Mesenchymal stem cell (in vitro differentiated cells and primary cell): ENCODE measurements around the gene ATG9A.

ENCODE experiments used
- DNase-seq: peaks from one replicate; pipeline ENCODE4 v3.0.0-alpha.2; 2013
- H2AFZ ChIP-seq: one replicate; pipeline ENCODE4 v1.6.1; 2013; ENCODE audit warnings: low read depth, mild to moderate bottlenecking, control low read depth, inconsistent platforms, low read length, moderate library complexity
- H2AK5ac ChIP-seq: 2 replicates; pipeline ENCODE4 v1.6.1; 2013; ENCODE audit warnings: low read length, moderate library complexity, mild to moderate bottlenecking, inconsistent platforms; ENCODE audit not compliant: severe bottlenecking
- H2BK120ac ChIP-seq: one replicate; pipeline ENCODE4 v1.6.1; 2013; ENCODE audit warnings: low read depth, mild to moderate bottlenecking, inconsistent platforms, low read length, moderate library complexity
- H2BK12ac ChIP-seq, 2 experiments: one replicate each; pipeline ENCODE4 v1.6.1; 2013; ENCODE audit warnings: inconsistent platforms in 2 of 2, low read length in 2 of 2, mild to moderate bottlenecking in 2 of 2, moderate library complexity in 2 of 2, control low read depth in 1 of 2
- H2BK15ac ChIP-seq: one replicate; pipeline ENCODE4 v1.6.1; 2013; ENCODE audit warnings: mild to moderate bottlenecking, low read depth, inconsistent platforms; ENCODE audit not compliant: poor library complexity, severe bottlenecking
- H2BK5ac ChIP-seq: 2 replicates; pipeline ENCODE4 v1.6.1; 2013; ENCODE audit warnings: low read depth, mild to moderate bottlenecking, low read length, control low read depth, inconsistent platforms; ENCODE audit not compliant: poor library complexity, severe bottlenecking
- H3K14ac ChIP-seq, 2 experiments: one replicate each; pipeline ENCODE4 v1.6.1; 2013; ENCODE audit warnings: inconsistent platforms in 2 of 2, low read length in 2 of 2, control low read depth in 1 of 2, mild to moderate bottlenecking in 1 of 2, moderate library complexity in 1 of 2
- H3K18ac ChIP-seq, 2 experiments: one replicate each; pipeline ENCODE4 v1.6.1; 2013; ENCODE audit warnings: inconsistent platforms in 2 of 2, low read length in 2 of 2, control low read depth in 1 of 2, low read depth in 1 of 2, mild to moderate bottlenecking in 1 of 2
- H3K23ac ChIP-seq, 2 experiments: one replicate each; pipeline ENCODE4 v1.6.1; 2013; ENCODE audit warnings: inconsistent platforms in 2 of 2, low read length in 2 of 2, mild to moderate bottlenecking in 2 of 2, moderate library complexity in 2 of 2, control low read depth in 1 of 2
- H3K27ac ChIP-seq: 2 replicates; pipeline ENCODE4 v1.5.1; 2013; ENCODE audit warnings: mild to moderate bottlenecking, moderate library complexity, low read length, control low read depth, inconsistent platforms; ENCODE audit not compliant: poor library complexity, severe bottlenecking
- H3K27me3 ChIP-seq, 2 experiments: 2 replicates each; pipeline versions ENCODE4 v1.6.1 to v1.7.0; 2013; ENCODE audit warnings: low read length in 2 of 2, mild to moderate bottlenecking in 2 of 2, moderate library complexity in 2 of 2, control low read depth in 1 of 2, inconsistent platforms in 1 of 2; ENCODE audit not compliant: control insufficient read depth in 1 of 2, insufficient read depth in 1 of 2
- H3K36me3 ChIP-seq, 2 experiments: 2 replicates each; pipeline versions ENCODE4 v1.6.1 to v1.7.0; 2013; ENCODE audit warnings: low read length in 2 of 2, control low read depth in 1 of 2, inconsistent platforms in 1 of 2, low read depth in 1 of 2, mild to moderate bottlenecking in 1 of 2; ENCODE audit not compliant: insufficient read depth in 2 of 2, control insufficient read depth in 1 of 2
- H3K4ac ChIP-seq, 2 experiments: one replicate each; pipeline ENCODE4 v1.6.1; 2013; ENCODE audit warnings: inconsistent platforms in 2 of 2, low read length in 2 of 2, mild to moderate bottlenecking in 2 of 2, moderate library complexity in 2 of 2, control low read depth in 1 of 2, low read depth in 1 of 2
- H3K4me1 ChIP-seq: 2 replicates; pipeline ENCODE4 v1.6.1; 2013; ENCODE audit warnings: low read depth, low read length, control low read depth; ENCODE audit not compliant: control insufficient read depth, insufficient read depth
- H3K4me2 ChIP-seq: 2 replicates; pipeline ENCODE4 v1.6.1; 2013; ENCODE audit warnings: low read length, mild to moderate bottlenecking, inconsistent platforms; ENCODE audit not compliant: poor library complexity, severe bottlenecking
- H3K4me3 ChIP-seq, 2 experiments: 2 replicates each; pipeline versions ENCODE4 v1.5.1 to v1.7.0; 2013; ENCODE audit warnings: low read length in 2 of 2, mild to moderate bottlenecking in 2 of 2, control low read depth in 1 of 2, low read depth in 1 of 2; ENCODE audit not compliant: insufficient read depth in 1 of 2
- H3K79me1 ChIP-seq: replicated peaks from 2 replicates; pipeline ENCODE4 v1.6.1; 2013; ENCODE audit warnings: mild to moderate bottlenecking, control low read depth, low read length, inconsistent platforms; ENCODE audit not compliant: poor library complexity, severe bottlenecking
- H3K9ac ChIP-seq: 2 replicates; pipeline ENCODE4 v1.7.0; 2013; ENCODE audit warnings: mild to moderate bottlenecking, low read length, moderate library complexity
- H3K9me3 ChIP-seq: 2 replicates; pipeline ENCODE4 v1.7.0; 2013; ENCODE audit warnings: mild to moderate bottlenecking, low read length; ENCODE audit not compliant: control insufficient read depth
- H4K8ac ChIP-seq: one replicate; pipeline ENCODE4 v1.6.1; 2013; ENCODE audit warnings: inconsistent platforms, mild to moderate bottlenecking, low read length, moderate library complexity
- H4K91ac ChIP-seq: one replicate; pipeline ENCODE4 v1.6.1; 2013; ENCODE audit warnings: mild to moderate bottlenecking, low read length, inconsistent platforms
- WGBS: methylation state at CpG from one replicate; pipeline ENCODE4 v1.1.7; 2013; ENCODE audit warnings: mixed read lengths; 5-methylcytosine and 5-hydroxymethylcytosine counted together

ATG9A gene

DNA sequence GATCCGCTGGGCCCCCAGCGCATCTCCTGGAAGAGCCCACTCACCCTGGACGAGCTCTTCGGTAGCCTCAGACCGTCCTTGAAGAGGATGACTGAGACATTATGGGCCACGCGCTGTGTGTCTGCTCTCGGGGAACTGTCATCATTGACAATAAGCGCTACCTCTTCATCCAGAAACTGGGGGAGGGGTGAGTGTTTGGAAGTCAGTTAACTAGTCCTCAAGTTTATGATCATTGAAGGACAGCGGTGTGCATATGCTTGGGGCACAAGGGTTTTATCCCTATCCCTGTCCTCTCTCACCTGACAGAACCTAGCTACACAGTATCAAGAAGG is 16.4 kb upstream of the ATG9A start:
- peak overlapping the region in 1 of 2 experiments; percentile 88 for H3K18ac ChIP-seq
- H2BK5ac ChIP-seq: peak overlapping the region; percentile 59
- H3K4me1 ChIP-seq: peaks cover 36% of the 10 kb centered on the region
- H3K9ac ChIP-seq: peak overlapping the region; percentile 99
- H3K23ac ChIP-seq: no peak overlapping the region
- no peak overlapping the region for H2AFZ ChIP-seq
- peak overlapping the region; percentile 76 for H3K27ac ChIP-seq
- H3K36me3 ChIP-seq: peaks cover 27 to 38% of the 10 kb centered on the region in 2 experiments
- H2AK5ac ChIP-seq: peak overlapping the region; percentile 10
- peaks cover 18% of the 10 kb centered on the region for H3K79me1 ChIP-seq
- peak overlapping the region; percentile 95 for H4K91ac ChIP-seq
- no peaks in the 10 kb centered on the region for H3K27me3 ChIP-seq
- peak overlapping the region; percentile 75 to 96 for H3K4me3 ChIP-seq
- H2BK15ac ChIP-seq: no peak overlapping the region
- no peaks in the 10 kb centered on the region for H3K9me3 ChIP-seq
- no peak for DNase-seq
- H2BK120ac ChIP-seq: peak overlapping the region; percentile 11
- peak overlapping the region; percentile 100 for H4K8ac ChIP-seq
- no peak overlapping the region for H2BK12ac ChIP-seq
- peak overlapping the region; percentile 92 to 93 for H3K4ac ChIP-seq
- no peak overlapping the region for H3K14ac ChIP-seq
- peak overlapping the region; percentile 81 for H3K4me2 ChIP-seq
- 30% methylated on average over 10 of the region's 10 CpGs for WGBS

DNA sequence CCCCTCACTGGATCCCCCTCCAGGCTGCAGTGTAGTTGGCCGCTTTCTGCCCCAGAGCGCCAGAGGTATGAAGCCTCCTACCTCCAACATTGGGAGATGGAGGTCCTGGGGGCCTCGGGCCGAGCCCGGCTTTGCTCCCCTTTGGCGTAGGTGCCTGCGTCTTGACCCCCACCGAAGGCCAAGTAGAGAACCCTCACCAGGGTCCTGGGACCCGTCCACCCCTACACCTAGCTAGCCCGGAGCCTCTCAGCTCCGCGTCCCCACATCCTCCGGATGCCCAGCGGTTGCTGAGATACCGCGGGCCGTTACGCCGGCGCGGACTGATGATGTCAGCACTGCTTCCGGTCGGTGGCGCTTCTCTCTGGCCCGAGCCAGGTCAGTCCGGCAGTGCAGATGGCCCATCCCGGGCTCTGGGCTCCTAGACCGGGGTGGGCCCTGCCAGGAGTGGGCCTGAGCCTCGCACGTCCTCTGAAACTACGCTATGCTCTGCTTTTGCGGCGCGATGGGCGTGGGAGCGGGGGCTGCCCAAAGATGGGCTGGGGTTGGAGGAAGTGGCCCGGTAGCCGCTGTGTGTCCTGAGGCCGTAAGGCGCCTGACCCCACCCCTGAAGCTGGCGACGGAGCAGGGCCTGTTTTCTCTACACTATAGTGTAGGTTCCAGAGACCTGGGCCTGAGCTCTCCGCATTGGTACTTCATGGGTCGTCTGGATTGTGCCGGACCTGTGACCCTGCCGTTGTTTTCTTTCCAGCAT is 15.9 kb upstream of the ATG9A start, which contains the start of the genes GLB1L and STK16:
TSS of gene GLB1L (minus strand) at position 297 of the 751 bp plus-strand sequence. CDS start 1,871 bp downstream, outside the sequence.
TSS of gene STK16 (plus strand) at position 332 of the 751 bp plus-strand sequence. CDS start 521 bp downstream, outside the sequence.
- peak within 1 kb of the TSS; percentile 95 for H4K91ac ChIP-seq
- peak within 1 kb of the TSS in 1 of 2 experiments; percentile 90 for H3K14ac ChIP-seq
- H3K27me3 ChIP-seq: no peaks in the 10 kb centered on the region
- peak within 1 kb of the TSS; percentile 100 for H4K8ac ChIP-seq
- H3K36me3 ChIP-seq: peaks cover 21 to 38% of the 10 kb centered on the region in 2 experiments
- H2BK5ac ChIP-seq: peak within 1 kb of the TSS; percentile 59
- H3K4me1 ChIP-seq: peaks cover 30% of the 10 kb centered on the region
- no peak within 1 kb of the TSS for H2BK15ac ChIP-seq
- H3K4me3 ChIP-seq: peak within 1 kb of the TSS; percentile 75 to 96
- H3K9ac ChIP-seq: peak within 1 kb of the TSS; percentile 99
- H3K9me3 ChIP-seq: no peaks in the 10 kb centered on the region
- H3K27ac ChIP-seq: peak within 1 kb of the TSS; percentile 76
- H2AFZ ChIP-seq: peak within 1 kb of the TSS; percentile 74
- peak within 1 kb of the TSS; percentile 87 for H3K4me2 ChIP-seq
- WGBS: 3% methylated on average over 46 of the region's 46 CpGs
- DNase-seq: peak; percentile 95
- peaks cover 16% of the 10 kb centered on the region for H3K79me1 ChIP-seq
- H2AK5ac ChIP-seq: peak within 1 kb of the TSS; percentile 10
- peak within 1 kb of the TSS in 1 of 2 experiments; percentile 48 for H3K23ac ChIP-seq
- H3K18ac ChIP-seq: peak within 1 kb of the TSS; percentile 88 to 98
- H2BK12ac ChIP-seq: no peak within 1 kb of the TSS
- H2BK120ac ChIP-seq: peak within 1 kb of the TSS; percentile 11
- H3K4ac ChIP-seq: peak within 1 kb of the TSS; percentile 92 to 93

DNA sequence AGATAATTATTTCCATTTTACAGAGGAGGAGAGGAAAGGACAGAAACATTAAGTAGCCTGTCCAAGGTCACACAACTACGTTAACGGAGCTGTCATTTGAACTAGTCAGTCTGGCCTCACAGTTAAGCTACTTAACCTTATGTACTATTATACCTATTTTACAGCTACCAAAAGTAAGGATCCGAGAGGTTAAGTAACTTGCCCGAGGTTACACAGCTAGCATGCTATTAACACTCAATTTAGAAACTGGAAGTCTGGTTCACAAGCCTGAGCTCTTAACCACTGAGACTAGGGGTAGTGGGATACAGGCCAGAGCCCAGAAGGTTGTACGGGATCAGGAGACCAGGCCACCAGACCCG is 15.3 kb upstream of the ATG9A start:
- Histone ChIP-seq H4K91ac (peak overlapping the region; percentile 34), H3K27me3 (no peaks in the 10 kb centered on the region), H3K9me3 (no peaks in the 10 kb centered on the region), H3K27ac (peak overlapping the region; percentile 74), H3K14ac (no peak overlapping the region), H2BK120ac (no peak overlapping the region), H2BK15ac (no peak overlapping the region), H2AFZ (peak overlapping the region; percentile 74), H2BK12ac (no peak overlapping the region), H3K23ac (no peak overlapping the region), H3K4me1 (peaks cover 25% of the 10 kb centered on the region), H2AK5ac (no peak overlapping the region), H3K36me3 (peaks cover 22 to 40% of the 10 kb centered on the region in 2 experiments), H3K18ac (peak overlapping the region; percentile 38 to 48), H3K9ac (peak overlapping the region; percentile 99), H4K8ac (peak overlapping the region; percentile 93), H2BK5ac (no peak overlapping the region), H3K4ac (no peak overlapping the region), H3K79me1 (peaks cover 16% of the 10 kb centered on the region), H3K4me2 (peak overlapping the region; percentile 87), H3K4me3 (peak overlapping the region; percentile 75 to 96)
- DNase-seq: no peak
- 45% methylated on average over 4 of the region's 6 CpGs for WGBS

DNA sequence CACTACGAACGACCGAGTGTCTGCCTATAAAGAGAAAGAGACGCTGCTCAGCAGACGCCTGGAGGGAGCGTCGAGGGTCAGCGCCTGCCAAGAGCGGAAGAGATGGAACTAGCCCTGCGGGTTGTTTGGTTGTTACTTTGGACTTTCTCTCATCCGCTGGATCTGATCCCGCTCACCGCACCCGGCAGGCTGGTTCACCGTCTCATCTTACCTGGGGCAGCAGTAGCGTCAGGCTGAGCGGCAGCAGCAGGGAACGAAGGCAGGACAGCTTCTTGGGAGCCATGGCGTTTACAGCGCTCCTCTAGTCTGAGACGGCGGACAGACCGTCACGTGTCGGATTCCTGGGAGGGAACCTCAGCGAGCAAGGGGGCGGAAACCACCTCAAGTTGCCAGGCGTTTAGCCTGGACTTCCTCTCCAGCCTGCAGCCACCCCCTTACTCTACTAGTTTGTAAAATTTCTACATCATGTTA is 13.9 kb upstream of the ATG9A start:
- H4K91ac ChIP-seq: no peak overlapping the region
- peak overlapping the region in 1 of 2 experiments; percentile 72 for H3K4me3 ChIP-seq
- no peak overlapping the region for H2BK5ac ChIP-seq
- peaks cover 14% of the 10 kb centered on the region for H3K4me1 ChIP-seq
- H4K8ac ChIP-seq: no peak overlapping the region
- H3K27ac ChIP-seq: no peak overlapping the region
- H3K4me2 ChIP-seq: no peak overlapping the region
- no peak overlapping the region for H3K18ac ChIP-seq
- no peak for DNase-seq
- H3K4ac ChIP-seq: no peak overlapping the region
- H3K9ac ChIP-seq: peak overlapping the region; percentile 70
- no peak overlapping the region for H3K14ac ChIP-seq
- H2BK120ac ChIP-seq: no peak overlapping the region
- no peaks in the 10 kb centered on the region for H3K27me3 ChIP-seq
- H2AFZ ChIP-seq: no peak overlapping the region
- WGBS: 83% methylated on average over 28 of the region's 28 CpGs
- no peaks in the 10 kb centered on the region for H3K9me3 ChIP-seq
- no peak overlapping the region for H2BK12ac ChIP-seq
- no peak overlapping the region for H2AK5ac ChIP-seq
- peaks cover 16% of the 10 kb centered on the region for H3K79me1 ChIP-seq
- H2BK15ac ChIP-seq: peak overlapping the region; percentile 20
- no peak overlapping the region for H3K23ac ChIP-seq
- H3K36me3 ChIP-seq: peaks cover 20 to 47% of the 10 kb centered on the region in 2 experiments
